NCI-H1694 (cell line): Measurements from ENCODE around the gene RSPO4.
"Not testable (repeated sequence)": the region's sequence is repeated elsewhere in the genome, so short reads cannot be mapped to it uniquely, and the experiment has no call there.

ENCODE experiments used
- DNase-seq: peaks from one replicate; lab custom pipeline; 2025; lab: John Stamatoyannopoulos, UW

Gene RSPO4

GRCh38 chr20:1003920-1004697 lies 2.0 kb upstream of the RSPO4 start:
- DNase-seq, result no peak

GRCh38 chr20:1002682-1003561 lies 811 bp upstream of the RSPO4 start:
- DNase-seq, result no peak

GRCh38 chr20:1001116-1001515 lies 995 bp downstream of the RSPO4 start:
- DNase-seq, result no peak

- no peak for DNase-seq
Observed at GRCh38 chr20:998231-998830, 3.8 kb downstream of the RSPO4 start.

- DNase-seq, result no peak
Observed at GRCh38 chr20:997486-997885, 4.6 kb downstream of the RSPO4 start.

- DNase-seq, result no peak
Observed at GRCh38 chr20:997016-997415, 5.1 kb downstream of the RSPO4 start.

GRCh38 chr20:995170-995569 lies 6.9 kb downstream of the RSPO4 start:
- DNase-seq, result no peak

- no peak for DNase-seq
Observed at GRCh38 chr20:992801-993535, 9.1 kb downstream of the RSPO4 start.

GRCh38 chr20:991850-992249 lies 10.3 kb downstream of the RSPO4 start:
- no peak for DNase-seq

GRCh38 chr20:990293-990959 lies 11.7 kb downstream of the RSPO4 start:
- no peak for DNase-seq

GRCh38 chr20:988272-988671 lies 13.8 kb downstream of the RSPO4 start:
- DNase-seq, result no peak

GRCh38 chr20:987677-988076 lies 14.4 kb downstream of the RSPO4 start:
- DNase-seq, result no peak

GRCh38 chr20:986733-987355 lies 15.3 kb downstream of the RSPO4 start:
- DNase-seq, result no peak

GRCh38 chr20:984994-985393 lies 17.1 kb downstream of the RSPO4 start:
- not testable (repeated sequence) for DNase-seq

GRCh38 chr20:982754-983153 lies 19.4 kb downstream of the RSPO4 start:
- DNase-seq, result no peak

GRCh38 chr20:977021-977420 lies 25.1 kb downstream of the RSPO4 start:
- no peak for DNase-seq

GRCh38 chr20:976033-976432 lies 26.1 kb downstream of the RSPO4 start:
- DNase-seq, result no peak

- DNase-seq, result no peak
Observed at GRCh38 chr20:973785-974194, 28.3 kb downstream of the RSPO4 start.

GRCh38 chr20:972256-972655 lies 29.9 kb downstream of the RSPO4 start:
- no peak for DNase-seq

GRCh38 chr20:971346-971745 lies 30.8 kb downstream of the RSPO4 start:
- DNase-seq, result no peak

- no peak for DNase-seq
Observed at GRCh38 chr20:969868-970267, 32.2 kb downstream of the RSPO4 start.
